Measurements from ENCODE around the gene ZBTB32.

The ZBTB32 gene

DNA sequence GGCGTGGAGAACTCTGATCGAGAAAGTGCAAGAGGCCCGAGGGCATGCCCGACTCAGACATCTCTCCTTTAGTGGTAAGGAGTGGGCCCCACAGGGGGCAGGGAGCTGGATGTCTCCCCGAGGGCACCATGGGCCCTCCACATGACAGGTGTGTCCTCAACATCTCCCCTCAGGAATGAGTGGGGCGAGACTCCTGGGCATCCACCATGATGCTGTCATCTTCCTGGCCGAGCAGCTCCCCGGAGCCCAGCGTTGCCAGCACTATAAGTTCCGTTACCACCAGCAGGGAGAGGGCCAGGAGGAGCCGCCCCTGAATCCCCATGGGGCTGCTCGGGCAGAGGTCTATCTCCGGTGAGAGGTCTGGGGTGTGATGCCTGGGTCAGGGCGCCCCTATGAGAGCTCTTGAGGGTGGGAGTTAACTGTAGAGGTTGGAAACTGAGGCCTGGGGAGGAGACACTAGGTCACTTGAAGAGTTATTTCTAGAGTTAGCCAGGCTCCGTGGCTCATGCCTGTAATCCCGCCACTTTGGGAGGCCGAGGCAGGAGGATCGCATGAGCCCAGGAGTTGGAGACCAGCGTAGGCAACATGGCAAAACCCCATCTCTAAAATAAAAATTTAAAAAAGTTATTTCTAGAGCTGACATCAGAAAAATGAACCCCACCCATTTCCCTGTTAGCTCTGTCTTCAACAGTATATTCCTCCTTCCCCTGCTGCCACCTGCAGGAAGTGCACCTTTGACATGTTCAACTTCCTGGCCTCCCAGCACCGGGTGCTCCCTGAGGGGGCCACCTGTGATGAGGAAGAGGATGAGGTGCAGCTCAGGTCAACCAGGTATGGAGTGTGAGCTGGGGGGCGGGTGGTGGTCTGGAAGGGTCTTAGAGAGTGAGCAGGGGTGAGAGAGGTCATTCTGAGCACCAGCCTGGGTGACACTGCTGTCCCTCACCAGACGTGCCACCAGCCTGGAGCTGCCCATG is 32.8 kb downstream of the ZBTB32 start:
- DNase-seq: no peak

DNA sequence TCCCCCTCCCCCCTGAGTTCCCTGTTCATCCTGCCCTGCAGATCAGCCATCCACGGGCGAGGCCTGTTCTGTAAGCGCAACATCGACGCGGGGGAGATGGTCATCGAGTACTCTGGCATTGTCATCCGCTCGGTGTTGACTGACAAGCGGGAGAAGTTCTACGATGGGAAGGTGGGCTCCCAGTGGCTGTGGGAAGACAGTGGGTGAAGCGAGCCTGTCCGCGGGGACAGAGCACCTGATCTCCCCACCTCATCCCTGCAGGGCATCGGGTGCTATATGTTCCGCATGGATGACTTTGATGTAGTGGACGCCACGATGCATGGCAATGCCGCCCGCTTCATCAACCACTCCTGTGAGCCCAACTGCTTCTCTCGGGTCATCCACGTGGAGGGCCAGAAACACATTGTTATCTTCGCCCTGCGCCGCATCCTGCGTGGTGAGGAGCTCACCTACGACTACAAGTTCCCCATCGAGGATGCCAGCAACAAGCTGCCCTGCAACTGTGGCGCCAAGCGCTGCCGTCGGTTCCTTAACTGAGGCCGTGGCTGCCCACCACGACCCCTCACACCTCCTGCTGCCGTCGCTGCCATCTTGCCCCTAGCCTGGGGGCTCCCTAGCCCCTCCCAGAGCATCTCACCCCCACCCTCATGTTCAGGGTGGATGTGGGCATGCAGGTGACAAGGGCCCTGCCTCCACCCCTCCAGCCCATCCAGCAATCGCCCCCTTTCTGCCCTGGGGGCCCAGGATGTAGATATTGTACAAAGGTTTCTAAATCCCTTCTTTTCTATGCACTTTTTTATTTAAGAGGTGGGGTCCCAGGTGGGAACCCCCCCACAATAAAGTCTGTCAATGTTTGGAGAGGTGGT is 33.9 kb downstream of the ZBTB32 start:
- DNase-seq: no peak

DNA sequence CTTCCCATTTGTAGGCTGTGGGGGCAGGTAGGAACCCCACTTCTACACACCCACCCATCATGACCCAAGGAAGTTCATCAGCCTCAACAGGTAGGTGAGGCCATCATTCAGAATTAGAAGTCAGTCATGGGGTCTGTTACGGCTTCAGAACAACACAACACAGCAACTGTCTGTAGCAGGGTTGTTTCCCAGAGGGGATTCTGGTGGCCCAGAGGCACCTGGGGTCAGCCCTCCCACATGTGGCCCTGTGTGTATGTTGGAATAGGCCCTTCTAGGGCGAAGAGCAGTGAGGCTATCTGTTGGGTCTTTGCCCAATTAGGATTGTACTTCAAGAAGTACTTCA is 34.5 kb downstream of the ZBTB32 start:
- DNase-seq: no peak

DNA sequence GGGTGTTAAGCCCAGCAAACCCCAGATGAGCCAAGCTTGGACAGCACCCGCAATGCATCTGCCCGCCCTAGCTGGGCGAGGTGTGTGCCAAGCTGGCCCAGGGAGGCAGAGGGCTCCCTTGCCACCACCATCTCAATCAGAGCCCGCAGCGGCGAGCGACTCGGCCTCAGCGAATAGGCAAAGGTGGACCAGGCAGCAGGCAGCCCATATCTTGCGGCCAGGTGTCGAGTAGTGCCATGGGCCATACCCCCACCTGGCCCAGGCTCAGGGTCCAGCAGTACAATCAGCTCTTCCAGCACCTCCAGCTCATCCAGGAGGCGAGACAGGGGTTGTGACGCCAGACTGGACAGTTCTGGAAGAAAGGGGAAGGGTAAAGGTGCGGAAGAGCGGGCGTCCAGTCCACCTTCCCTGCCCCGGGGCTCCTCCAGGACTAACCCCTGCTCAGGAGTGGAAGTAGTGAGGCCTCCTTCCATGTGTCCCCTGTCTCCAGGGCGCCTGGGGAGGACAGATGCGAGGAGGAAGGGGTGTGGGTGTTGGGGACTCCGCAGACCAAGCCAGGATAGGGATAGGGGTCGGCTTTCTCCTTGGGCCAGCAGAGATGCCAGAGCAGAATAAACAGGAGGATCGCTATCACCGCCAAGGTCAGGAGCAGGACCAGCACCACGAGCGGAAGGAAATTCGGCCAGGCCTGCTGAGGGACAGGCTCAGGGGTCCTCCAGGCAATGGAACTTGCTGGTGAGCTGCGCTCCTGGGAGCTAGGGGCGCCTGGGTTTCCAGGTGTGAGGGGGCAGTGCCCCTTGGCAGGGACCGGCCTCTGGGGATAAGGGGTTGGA is 35.1 kb downstream of the ZBTB32 start:
- no peak for DNase-seq

DNA sequence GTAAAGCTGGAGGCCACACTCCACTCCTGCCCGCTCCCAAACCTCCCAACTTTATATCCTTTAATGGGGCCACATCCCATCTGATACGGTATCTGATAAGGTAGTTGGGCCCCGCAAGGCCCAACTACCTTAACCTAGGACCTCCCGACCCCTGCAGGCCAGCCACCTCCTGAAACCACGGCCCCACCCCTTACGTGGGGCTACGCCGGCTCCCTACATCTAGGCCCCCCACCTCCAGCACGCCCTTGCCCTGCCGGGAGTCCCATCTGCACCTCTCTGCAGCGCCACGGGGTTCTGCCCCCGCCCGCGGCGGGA is 35.7 kb downstream of the ZBTB32 start:
- no peak for DNase-seq

DNA sequence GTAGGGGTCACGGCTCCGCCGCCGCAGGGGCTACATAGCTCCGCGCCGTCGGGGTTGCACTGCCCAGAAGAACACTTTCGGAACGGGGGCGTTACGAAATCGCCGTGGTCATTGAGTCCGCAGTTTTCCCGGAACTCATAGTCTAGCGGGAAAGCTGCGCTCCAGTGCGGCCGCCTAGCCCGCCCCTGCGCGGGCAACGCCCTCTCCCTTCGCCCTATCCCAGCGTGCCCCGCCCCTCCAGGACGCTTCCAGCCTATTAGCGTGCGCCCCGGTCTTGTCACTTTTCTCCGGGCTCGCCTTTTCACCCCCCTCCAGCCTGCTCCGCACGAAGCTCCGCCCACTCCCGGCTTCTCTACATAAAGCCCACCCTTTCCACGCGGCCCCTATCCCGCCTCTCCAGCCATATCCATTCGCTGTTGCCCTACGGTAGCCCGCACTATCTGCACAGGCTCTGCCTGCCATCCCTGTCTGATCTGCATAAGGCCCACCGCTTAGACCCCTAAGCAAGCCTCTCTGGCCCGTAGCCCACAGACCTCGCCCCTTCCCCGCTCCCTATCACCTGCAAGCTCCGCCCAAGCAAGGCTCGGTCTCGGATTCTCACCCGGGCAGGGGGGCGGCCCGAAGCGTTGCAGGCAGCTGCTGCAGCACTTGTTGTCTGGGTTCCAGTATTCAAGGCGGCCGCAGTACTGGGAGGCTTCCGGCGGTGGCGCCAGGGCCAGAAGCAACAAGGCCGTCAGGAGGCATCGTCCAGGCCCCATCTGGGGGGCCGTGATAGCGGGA is 36.3 kb downstream of the ZBTB32 start:
- peak; percentile 52 to 99 (median 96) for DNase-seq

DNA sequence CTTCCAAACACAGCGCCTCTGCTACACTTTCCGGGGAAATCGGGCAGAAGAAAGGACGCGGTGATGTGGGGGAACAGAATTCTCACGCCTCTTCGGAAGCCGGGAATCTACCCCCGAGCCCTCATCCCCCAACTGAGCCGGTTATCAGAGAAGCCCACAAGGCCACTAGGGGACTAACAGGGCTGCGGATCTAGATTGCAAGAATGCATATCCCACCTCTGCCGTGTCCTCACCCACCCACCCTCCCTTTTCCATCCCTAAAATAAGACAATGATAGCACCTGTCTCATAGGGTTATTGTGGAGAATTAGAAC is 36.8 kb downstream of the ZBTB32 start:
- DNase-seq: no peak

DNA sequence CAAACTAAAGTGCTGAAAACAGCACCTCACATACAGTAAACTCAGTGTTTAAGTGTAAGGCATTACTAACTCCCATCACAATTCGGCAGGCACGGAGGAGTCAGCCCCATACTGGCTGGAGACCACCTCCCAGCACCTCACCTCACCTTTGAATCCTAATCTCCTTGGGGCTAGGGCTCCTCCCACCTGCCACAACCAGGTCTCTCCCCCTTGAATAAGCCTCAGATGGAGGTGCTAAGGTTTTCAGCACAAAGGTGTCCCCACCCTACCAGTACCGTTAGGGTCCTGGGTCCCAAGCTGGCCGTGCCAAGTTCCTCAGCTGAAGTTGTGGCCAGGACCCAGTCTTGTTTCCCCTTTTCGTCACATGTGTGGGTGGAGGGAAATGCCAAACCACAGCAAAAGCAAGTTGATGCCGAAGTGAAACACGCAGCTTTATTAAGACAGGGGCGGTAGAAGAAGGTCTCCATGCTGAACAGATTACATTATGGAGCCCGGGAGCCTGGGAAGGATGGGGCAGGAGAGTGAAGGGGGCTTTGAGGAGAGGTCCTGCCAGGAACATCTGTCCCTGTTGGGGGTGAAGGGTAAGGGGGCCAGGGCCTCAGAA is 37.9 kb downstream of the ZBTB32 start, which contains the start of gene IGFLR1:
Gene IGFLR1 (minus strand): TSS at position 332 of the 604 bp plus-strand sequence. CDS start 1,272 bp downstream, outside the sequence.
- peak in 13 of 51 donors; percentile 6 to 33 (median 17) for DNase-seq

DNA sequence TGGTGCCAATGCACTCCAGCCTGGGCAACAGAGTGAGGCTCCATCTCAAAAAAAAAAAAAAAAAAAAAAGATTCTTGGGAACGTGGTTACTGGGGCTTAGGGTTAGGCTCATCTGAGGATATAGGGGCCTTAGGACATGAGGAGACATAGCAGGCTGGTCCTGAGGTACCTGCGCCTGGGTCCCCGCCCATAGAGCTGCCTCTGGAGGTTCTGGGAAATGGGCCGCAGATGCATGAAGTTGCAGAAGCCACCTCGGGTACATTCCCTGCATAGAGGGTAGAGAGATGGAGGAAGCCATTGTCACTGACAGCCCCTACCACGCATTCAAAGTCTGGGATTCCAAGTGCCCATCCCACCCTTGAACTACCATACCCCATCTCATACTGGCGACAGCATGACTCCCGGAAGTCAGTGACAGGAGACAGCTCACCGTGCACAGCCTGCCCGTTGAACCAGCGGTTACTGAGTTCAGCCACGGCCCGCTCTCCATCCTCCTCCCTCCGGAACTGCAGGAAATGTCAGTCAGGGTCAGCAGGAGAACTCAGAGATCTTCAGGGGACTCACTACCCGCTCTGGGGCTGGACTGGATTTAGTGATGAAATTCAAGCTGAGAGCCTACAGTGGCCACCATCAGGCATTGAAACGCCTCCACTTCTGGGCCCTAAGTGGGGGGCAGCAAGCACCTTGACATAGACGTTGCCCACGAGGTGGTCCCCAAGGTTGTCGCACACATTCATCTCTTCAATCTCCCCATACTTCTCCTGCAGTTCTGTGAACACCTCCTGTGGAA is 39.5 kb downstream of the ZBTB32 start:
- DNase-seq: no peak

DNA sequence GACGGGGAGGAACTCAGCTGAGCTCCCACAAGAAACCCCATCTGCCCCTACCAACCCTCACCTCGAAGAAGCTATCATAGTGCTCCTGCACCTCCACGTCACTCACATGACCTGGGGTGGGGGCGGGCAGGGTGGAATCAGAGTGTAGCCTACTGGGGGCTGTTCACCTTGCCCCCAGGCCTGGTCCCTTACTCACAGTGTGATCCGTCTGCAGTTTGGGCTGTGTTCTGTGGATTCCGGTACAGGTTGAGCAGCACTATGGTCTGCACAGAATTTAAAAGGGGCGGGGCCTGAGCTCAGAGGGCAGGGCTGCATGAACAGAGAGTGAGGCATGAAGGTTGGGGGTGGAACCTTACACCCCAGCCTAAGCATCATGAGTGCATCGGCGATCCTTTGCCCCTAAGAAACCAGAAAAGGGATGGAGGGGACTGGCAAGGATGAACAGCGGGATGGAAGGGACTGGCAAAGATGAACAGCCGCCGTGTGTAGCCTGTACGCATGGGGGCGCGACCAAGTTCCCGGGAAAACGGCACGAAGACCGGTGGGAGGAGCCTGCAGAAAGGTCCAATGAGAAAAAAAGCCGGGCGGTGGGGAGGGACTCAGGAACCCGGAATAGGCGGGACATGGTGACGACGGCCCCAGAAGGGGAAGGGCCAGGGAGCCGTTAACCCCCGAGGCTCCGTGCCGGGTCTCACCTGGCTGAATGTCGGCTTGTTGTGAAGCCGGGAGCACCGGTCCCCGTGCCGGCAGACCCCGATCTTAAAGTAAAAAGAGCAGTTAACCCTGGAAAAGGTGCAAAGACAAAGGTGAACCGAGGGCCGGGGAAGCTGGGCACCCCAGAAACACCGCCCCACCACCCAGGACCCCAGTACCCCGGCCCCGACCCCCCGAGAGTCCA is 40.3 kb downstream of the ZBTB32 start:
- DNase-seq: peak; percentile 67 to 97 (median 91)

DNA sequence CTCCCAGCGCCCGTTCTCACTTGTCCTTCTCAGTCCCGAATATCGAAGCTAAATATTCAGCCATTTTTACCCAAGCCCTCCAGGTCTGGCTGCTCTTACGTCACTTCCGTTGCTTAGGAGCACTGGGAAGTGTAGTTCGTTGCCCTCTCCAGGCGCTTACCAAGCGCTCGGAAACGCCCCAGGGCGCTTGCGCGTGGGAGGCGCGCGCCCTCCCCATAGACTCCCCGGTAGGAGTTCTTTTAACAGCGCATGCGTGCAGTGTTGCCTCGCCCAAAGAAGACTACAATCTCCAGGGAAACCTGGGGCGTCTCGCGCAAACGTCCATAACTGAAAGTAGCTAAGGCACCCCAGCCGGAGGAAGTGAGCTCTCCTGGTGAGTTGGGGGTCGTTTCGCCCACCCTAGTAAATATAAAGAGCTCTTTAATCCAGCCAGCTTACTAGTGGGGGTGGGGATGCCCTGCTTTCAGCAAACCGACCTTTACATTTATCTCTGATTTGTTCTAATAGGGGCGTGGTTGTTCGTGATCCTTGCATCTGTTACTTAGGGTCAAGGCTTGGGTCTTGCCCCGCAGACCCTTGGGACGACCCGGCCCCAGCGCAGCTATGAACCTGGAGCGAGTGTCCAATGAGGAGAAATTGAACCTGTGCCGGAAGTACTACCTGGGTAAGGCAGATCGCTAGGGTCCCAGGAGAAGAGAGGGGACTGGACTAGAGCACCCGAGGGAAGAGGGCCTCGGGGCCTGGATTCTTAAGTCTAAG is 41.1 kb downstream of the ZBTB32 start, which contains the start of the genes PSENEN and U2AF1L4:
Gene PSENEN (plus strand): TSS at position 324 of the 759 bp plus-strand sequence. CDS start 280 bp downstream, at position 604.
Gene U2AF1L4 (minus strand): TSS at position 91 of the 759 bp plus-strand sequence. CDS start 27 bp downstream, at position 64.
- DNase-seq: peak; percentile 74 to 99 (median 95)

DNA sequence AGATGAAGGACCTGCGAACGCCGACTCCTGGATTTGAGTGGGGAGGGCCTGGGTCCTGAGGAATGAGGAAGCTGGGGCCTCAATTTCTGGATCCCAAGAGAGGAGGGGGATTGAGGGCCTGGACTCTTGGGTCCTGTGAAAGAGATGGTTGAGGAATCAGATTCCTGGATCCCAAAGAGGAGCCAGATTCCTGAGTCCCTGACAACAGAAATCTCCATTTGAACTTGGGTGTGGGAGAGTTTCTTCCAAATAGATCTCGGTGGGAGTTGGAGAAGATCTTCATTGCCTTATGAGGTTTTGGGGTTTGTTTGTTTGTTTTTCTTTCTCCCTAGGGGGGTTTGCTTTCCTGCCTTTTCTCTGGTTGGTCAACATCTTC is 41.7 kb downstream of the ZBTB32 start:
- no peak for DNase-seq

DNA sequence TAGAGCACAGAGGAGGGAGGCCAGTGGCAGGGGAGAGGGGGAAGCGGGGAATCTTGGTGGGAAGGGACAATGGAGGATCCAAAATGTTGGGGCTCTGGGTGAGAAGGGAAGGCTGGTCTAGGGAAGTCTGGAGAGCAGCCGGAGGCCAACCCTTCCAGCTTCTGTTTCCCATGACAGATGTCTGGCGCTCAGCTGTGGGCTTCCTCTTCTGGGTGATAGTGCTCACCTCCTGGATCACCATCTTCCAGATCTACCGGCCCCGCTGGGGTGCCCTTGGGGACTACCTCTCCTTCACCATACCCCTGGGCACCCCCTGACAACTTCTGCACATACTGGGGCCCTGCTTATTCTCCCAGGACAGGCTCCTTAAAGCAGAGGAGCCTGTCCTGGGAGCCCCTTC is 42.2 kb downstream of the ZBTB32 start:
- DNase-seq: no peak

DNA sequence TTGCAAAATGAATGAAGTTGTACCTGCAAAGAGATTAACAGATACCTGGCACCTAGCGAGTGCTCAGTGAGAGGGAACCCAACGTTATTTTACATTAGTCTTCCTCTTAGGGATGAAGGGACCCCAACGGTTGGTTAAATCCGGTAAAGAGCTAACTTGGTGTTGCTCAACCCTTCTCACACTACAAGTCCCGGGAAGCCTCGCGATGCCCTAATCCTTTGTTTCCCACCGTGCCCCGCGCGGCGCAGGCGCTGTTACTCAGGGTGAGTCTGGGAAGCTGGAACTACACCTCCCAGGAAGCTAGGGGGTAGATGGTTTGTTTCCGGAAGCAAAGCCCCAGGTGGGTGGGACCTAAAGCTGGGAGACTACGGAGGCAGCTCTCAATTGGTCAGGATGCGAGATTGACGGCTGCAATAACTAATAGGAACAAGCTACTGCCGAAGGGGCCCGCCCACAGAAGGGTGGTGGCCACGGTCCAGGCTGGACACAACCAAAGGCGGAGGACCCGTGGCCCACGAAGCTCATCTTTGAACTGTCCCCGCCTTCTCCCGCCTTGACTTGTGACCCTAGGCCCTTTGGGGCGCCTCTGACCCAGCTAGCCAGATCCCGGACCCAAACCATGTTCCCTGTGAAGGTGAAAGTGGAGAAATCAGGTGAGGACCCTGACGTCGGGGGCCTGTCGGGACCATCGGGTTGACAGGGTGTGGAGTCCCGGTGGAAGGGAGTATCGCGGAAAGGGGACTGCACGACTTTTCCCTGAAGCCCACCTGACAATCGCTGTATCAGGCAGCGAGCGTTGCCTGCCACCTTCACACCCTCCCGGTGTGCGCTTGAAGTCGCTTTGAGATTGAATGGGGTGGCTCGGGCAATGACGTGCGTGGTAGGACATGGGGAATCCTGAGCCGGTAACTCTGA is 44.0 kb downstream of the ZBTB32 start, which contains the start of gene LIN37:
Gene LIN37 (plus strand): TSS at position 471 of the 915 bp plus-strand sequence. CDS start 149 bp downstream, at position 620.
- DNase-seq: peak; percentile 85 to 100 (median 99)

DNA sequence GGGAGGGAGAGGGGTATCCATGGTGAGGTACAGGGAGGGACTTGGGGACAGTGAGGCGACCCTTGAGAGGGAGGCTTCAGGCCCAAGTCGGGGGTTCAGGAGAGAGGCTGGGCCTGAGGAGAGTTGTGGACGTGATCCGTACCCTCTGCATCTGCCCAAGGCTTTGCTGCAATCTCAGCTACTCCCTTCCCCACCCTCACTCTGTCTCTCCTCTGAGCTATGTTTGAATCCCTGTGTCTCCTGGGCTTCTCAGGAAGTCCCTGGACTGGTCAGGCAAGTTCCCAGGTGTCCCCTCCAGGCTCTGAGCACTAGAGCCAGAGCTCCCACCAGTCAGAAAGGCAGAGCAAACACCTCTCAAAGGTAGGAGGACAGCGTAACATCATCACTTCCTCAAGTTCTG is 45.8 kb downstream of the ZBTB32 start:
- DNase-seq: no peak

Data from hypothalamus (tissue), 51 donors.